Fibroblast of gingiva (primary cell): ENCODE data around the gene RNF227.

Experiments used
- DNase-seq: peaks from one replicate; pipeline ENCODE4 v3.0.0-alpha.2; 2011; ENCODE audit warnings: low read depth

RNF227 gene

GRCh38 chr17:7889166-7889955 is 26.7 kb downstream of the RNF227 start:
- DNase-seq, result peak; percentile 98

- no peak for DNase-seq
These were observed 27.7 kb downstream of the RNF227 start, which contains the start of gene CHD3 for GRCh38 chr17:7888184-7888920. TSS of gene CHD3 (plus strand) at chr17:7888789. CDS start at chr17:7889001, 212 bp downstream.

GRCh38 chr17:7887482-7888183 is 28.5 kb downstream of the RNF227 start:
- peak; percentile 96 for DNase-seq

GRCh38 chr17:7887038-7887481 is 29.0 kb downstream of the RNF227 start:
- no peak for DNase-seq

- no peak for DNase-seq
These were observed 29.7 kb downstream of the RNF227 start for GRCh38 chr17:7886227-7887037.

GRCh38 chr17:7885367-7886226 is 30.5 kb downstream of the RNF227 start:
- peak; percentile 10 for DNase-seq

GRCh38 chr17:7884581-7885366 is 31.3 kb downstream of the RNF227 start:
- DNase-seq, result no peak

- DNase-seq, result peak; percentile 48
These were observed 32.2 kb downstream of the RNF227 start for GRCh38 chr17:7883781-7884386.

GRCh38 chr17:7882629-7883028 is 33.5 kb downstream of the RNF227 start:
- no peak for DNase-seq

GRCh38 chr17:7882068-7882467 is 34.0 kb downstream of the RNF227 start:
- DNase-seq, result no peak

- DNase-seq, result no peak
These were observed 34.6 kb downstream of the RNF227 start for GRCh38 chr17:7881276-7882054.

- no peak for DNase-seq
These were observed 35.8 kb downstream of the RNF227 start for GRCh38 chr17:7880076-7880868.

GRCh38 chr17:7878234-7878633 is 37.9 kb downstream of the RNF227 start:
- DNase-seq, result no peak

- no peak for DNase-seq
These were observed 40.2 kb downstream of the RNF227 start for GRCh38 chr17:7875804-7876370.

- DNase-seq, result no peak
These were observed 43.0 kb downstream of the RNF227 start for GRCh38 chr17:7873051-7873450.

GRCh38 chr17:7867881-7868329 is 48.2 kb downstream of the RNF227 start:
- no peak for DNase-seq

- no peak for DNase-seq
These were observed 51.0 kb downstream of the RNF227 start for GRCh38 chr17:7864995-7865650.
